NB4 (cell line): Measurements from ENCODE around the gene TMEM61.

Experiments used
- DNase-seq: peaks from one replicate; pipeline ENCODE4 v3.0.0; 2010; ENCODE audit warnings: low read depth
- H3K4me3 ChIP-seq: one replicate; pipeline ENCODE4 v1.5.1; 2011; ENCODE audit warnings: mild to moderate bottlenecking, low read depth, low read length, moderate library complexity
- MYC ChIP-seq: IDR thresholded peaks from 2 replicates; pipeline ENCODE4 v1.6.1; 2011; ENCODE audit warnings: low read depth, low read length
- POLR2A ChIP-seq: IDR thresholded peaks from 2 replicates; pipeline ENCODE4 v1.6.1; 2011; ENCODE audit warnings: mild to moderate bottlenecking; ENCODE audit not compliant: insufficient read length; ENCODE audit errors: extremely low read depth
- TF ChIP-seq, protein P1 (sequence below): IDR thresholded peaks from 2 replicates; pipeline ENCODE4 v1.6.1; 2011; ENCODE audit warnings: low read depth, low read length
- TF ChIP-seq, protein P2 (sequence below): IDR thresholded peaks from one replicate; pipeline ENCODE4 v1.5.1; 2012; ENCODE audit warnings: low read depth, low read length

The TMEM61 gene

DNA sequence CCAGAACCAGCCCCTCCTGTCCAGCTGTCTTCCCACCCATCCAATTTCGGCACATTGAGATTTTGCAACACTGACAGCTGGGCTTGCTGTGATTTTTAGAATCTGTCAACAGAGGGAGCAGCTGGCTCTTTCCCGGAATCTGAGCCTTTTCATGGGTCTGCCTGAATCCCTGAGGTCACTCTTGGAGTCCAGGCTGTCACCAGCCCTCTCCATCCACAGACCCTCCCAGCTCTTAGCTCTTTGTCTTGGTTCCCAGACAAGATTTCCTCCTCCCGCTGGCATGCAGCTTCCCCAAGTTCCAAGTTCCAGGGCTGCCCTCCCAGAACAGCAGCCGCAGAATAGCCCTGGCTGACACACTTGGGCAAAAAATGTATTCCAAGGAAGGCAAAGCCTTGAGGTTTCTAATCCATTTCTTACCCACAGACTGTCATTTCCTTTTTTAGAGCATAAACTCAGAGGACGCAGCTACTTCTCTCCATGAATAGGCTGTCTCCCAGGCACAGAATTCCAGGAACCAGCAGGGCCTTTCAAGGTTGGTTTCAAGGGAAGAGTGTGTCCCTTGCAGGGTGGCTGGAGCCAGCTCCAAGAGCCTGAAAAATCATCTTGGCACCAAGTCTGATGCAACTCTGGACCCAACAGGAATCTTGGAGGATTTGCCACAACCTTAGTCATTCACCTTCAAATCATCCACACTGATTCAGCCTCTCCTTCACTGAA, 7.1 kb upstream of the TMEM61 start:
- TF ChIP-seq, protein P1, sequence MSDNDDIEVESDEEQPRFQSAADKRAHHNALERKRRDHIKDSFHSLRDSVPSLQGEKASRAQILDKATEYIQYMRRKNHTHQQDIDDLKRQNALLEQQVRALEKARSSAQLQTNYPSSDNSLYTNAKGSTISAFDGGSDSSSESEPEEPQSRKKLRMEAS = no peak
- TF ChIP-seq MYC (no peak), POLR2A (no peak)
- TF ChIP-seq, protein P2, sequence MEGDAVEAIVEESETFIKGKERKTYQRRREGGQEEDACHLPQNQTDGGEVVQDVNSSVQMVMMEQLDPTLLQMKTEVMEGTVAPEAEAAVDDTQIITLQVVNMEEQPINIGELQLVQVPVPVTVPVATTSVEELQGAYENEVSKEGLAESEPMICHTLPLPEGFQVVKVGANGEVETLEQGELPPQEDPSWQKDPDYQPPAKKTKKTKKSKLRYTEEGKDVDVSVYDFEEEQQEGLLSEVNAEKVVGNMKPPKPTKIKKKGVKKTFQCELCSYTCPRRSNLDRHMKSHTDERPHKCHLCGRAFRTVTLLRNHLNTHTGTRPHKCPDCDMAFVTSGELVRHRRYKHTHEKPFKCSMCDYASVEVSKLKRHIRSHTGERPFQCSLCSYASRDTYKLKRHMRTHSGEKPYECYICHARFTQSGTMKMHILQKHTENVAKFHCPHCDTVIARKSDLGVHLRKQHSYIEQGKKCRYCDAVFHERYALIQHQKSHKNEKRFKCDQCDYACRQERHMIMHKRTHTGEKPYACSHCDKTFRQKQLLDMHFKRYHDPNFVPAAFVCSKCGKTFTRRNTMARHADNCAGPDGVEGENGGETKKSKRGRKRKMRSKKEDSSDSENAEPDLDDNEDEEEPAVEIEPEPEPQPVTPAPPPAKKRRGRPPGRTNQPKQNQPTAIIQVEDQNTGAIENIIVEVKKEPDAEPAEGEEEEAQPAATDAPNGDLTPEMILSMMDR = no peak
- DNase-seq = no peak
- H3K4me3 ChIP-seq = no peak overlapping the region

DNA sequence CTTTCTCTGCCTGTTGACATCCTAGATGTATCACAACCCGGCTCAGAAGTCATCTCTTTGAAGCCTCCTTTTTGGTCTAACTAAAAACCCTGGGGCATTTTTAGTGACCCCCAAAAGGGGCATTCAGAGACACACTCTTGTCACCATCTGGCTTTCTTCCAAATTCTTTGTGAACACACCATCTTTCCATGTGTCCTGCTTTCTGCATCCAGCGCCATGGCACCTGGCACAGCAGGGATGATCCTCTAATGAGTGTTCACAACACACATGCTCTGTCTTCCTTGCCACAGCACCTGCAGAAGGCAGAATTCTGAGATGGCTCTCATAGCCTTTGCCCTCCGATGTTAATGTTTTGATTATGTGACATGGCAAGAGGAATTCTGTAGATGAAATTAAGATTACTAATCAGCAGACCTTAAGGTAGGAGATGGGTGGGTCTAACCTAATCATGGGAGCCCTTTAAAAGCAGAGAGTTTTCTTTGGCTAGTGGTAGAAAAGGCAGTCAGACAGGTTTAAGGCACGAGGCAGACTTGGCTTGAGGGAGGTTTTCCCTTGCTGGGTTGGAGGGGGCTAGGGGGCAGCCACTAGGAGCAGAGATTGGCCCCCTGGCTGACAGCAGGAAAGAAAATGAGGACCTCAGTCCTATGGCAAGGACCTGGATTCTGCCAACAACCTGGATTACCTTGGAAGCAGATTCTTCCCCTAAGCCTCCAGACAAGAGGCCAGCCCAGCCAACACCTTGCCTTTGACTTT, 4.9 kb upstream of the TMEM61 start:
- no peak overlapping the region for H3K4me3 ChIP-seq
- TF ChIP-seq POLR2A = no peak
- TF ChIP-seq, protein P1 = no peak
- no peak for DNase-seq

DNA sequence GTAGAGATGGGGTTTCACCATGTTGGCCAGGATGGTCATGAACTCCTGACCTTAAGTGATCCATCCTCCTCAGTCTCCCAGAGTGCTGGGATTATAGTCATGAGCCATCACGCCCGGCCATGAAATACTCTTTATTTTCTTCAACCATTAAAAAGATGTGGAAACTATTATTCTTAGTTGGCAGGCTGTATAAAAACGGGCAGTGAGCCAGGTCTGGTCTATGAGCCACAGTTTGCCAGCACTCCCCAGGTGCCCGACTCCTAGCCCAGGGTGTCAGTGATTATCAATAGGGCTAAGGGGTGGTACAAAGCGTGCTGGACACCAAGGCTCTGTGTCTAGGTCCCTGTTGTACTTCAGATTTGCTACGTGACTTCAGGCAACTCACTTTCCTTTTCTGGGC, 3.7 kb upstream of the TMEM61 start:
- no peak for DNase-seq
- TF ChIP-seq, protein P1 = no peak
- TF ChIP-seq POLR2A = no peak
- TF ChIP-seq, protein P2 = no peak
- no peak for TF ChIP-seq MYC
- no peak overlapping the region for H3K4me3 ChIP-seq

DNA sequence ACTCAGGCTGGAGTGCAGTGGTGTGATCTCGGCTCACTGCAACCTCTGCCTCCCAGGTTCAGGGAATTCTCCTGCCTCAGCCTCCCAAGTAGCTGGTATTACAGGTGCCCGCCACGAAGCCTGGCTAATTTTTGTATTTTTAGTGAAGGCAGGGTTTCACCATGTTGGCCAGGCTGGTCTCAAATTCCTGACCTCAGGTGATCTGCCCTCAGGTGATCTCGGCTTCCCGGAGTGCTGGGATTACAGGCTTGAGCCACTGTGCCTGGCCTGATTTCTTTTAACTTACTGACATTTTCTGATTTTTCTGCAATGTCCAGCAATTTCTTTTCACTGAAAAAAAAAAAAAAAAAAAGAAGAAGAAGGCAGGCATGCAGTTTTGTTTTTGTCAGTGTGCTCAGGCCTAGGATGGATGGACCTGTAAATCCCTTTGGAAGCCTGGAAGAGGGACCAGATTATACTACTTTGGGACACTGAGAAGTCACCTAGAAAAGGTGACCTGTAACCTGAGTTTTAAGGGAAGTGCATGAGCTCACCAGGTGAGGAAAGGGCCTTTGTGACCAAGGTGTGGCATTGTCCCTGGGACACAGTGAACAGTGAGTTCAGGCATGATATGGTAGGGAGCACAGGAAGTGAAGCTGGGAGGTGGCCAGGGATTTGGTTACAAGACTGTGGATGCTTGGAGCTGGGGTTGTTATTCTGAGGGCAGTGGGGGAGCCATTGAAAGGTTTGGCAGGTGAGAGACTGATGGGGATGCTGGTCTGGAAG, 2.7 kb upstream of the TMEM61 start:
- no peak for DNase-seq

DNA sequence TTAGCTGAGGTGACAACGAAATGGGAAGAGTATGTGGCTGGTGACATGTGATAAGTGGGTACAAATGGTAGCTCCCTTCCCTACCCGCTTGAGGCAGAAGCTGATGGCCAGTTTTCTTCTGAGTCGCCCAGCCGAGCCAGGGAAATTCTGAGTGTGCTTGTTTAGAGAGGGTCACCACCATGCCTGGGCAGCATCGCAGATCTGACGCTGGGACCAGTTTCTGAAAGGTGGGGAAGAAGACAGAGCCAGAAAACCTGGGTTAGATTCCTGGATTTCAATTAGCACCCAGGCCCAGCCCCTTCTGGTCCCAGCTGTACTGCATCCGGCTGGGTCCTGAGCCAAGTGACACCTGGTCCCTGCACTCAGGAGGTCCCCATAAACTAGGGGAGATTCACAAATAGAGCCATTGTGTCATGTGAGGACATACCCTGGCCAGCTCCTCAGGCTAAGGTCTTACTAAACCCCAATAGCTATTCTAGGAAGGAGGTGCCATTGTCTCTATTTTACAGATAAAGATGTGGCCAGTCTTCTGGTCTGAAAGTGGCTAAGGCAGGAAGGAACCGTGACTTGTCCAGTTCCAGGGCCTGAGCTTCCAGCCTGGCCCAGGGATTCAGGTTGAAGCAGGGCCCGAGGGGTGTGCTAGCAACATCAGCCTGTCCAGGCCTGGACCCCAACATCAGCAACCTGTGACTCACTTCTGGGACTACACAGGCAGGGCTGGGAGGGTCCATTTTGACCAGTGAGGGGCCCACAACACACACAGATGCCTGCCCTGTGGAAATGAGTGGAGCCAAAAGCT, 1.7 kb upstream of the TMEM61 start:
- TF ChIP-seq, protein P2 = no peak
- TF ChIP-seq, protein P1 = no peak
- no peak for TF ChIP-seq MYC
- no peak for TF ChIP-seq POLR2A
- no peak for DNase-seq

More for the DNA sequence above, 2.7 kb upstream of the TMEM61 start:
- H3K4me3 ChIP-seq = no peak overlapping the region
- TF ChIP-seq MYC = no peak
- TF ChIP-seq, protein P2 = no peak
- TF ChIP-seq, protein P1 = no peak
- TF ChIP-seq POLR2A = no peak

More for the DNA sequence above, 1.7 kb upstream of the TMEM61 start:
- no peak overlapping the region for H3K4me3 ChIP-seq
